Measurements from ENCODE around the gene DUSP28.

DNA sequence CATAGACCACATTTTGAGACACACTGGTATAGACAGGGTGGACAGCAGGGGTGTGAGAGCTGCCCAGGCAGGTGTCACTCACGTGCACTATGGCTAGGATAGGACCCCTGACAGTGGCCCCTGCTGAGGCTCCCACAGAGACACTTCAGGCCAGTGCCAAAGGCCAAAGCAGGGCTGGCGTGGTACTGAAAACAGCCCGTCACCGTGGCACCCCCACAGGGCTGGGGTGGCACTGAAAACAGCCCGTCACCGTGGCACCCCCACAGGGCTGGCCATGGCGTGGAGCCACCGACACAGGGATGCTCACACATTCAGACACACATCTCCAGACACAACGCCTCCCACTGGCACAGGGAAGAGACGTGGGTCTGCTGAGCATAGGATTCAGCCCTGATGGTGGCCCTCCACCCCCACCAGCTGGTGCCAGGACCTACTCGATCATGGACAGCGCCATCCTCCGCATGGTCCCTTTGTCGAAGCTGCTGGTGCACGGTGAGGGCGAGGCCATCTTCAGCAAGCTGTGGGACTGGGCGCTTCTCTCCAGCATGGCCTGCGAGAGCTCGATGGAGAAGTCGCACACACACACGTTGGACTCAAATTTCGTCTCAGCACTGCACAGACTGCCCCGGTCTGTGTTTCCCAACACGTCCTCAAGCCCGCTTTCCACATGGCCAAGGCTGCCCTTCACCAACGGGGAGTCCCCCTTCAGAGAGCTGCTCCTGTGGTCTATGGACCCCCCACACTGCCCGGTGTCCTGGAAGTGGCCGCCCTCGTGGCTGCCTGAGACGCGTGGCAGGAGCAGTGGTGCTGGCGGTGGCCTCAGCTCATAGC, 36.5 kb upstream of the DUSP28 start:
- TF ChIP-seq FOXM1 (IDR thresholded peaks at IDR 0.05; ENCODE audit: borderline replicate concordance) (no peak), TARDBP (IDR thresholded peaks at IDR 0.05) (no peak), SUZ12 (IDR thresholded peaks at IDR 0.05) (no peak), ARNT (IDR thresholded peaks at IDR 0.05) (no peak), SP1 (IDR thresholded peaks at IDR 0.05) (no peak), ZNF384 (IDR thresholded peaks at IDR 0.05) (no peak), ELF4 (IDR thresholded peaks at IDR 0.05) (no peak)

Measured in HEK293T (cell line).